ENCODE data around the gene COPS9. TPM values are rescaled to one million over a fixed set of nuclear protein-coding genes. Genes with fewer than 3 reads are reported as not detected.

The COPS9 gene
- total RNA-seq, 1 experiment from 2014 or later = 134 TPM

DNA sequence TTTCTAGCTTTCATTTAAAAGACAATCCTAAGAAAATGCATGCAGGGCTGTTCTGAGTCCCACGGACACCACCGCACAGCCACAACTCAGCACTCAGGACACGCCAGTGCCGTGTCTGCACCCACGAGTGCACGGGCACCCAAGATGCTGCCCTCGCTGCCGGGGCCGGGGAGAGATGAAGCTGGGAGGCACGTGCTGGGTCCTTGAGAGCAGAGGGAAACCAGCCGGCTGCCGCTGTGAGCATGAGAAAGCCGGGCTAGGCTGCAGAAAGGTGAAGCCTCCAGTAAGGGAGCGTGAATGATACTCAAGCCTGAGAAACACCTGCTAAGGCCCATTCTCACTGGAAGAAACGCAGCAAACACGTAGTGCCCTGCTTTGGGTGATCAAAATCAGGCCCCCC, 4.8 kb downstream of the COPS9 start:
- H3K27me3 ChIP-seq (ENCODE audit: control insufficient read depth, insufficient read depth, low read length) = no peaks in the 10 kb centered on the region
- DNase-seq (ENCODE audit: low read depth, low spot score) = no peak
- BruUV-seq (replicated peaks) = no TSS peak
- H3K4me1 ChIP-seq (ENCODE audit: control insufficient read depth, insufficient read depth, low read length) = peaks cover 8% of the 10 kb centered on the region
- no peak overlapping the region for H3K4me3 ChIP-seq (ENCODE audit: low read depth in 2 of 2, low read length in 2 of 2)
- CTCF ChIA-PET = interaction anchor here (0.5 kb wide), 1 partner anchor 11 kb away, joined by 3 read pairs; no protein-coding TSS in a partner anchor
- H3K36me3 ChIP-seq (ENCODE audit: control insufficient read depth, insufficient read depth, low read length) = peaks cover 10% of the 10 kb centered on the region
- TF ChIP-seq TCF7L2 (IDR thresholded peaks at IDR 0.05; ENCODE audit: low read depth, low read length) (no peak), SIN3A (IDR thresholded peaks at IDR 0.05; ENCODE audit: borderline replicate concordance, insufficient read depth, low read depth, low read length) (no peak), CTCF (IDR thresholded peaks at IDR 0.05) (no peak), POLR2AphosphoS5 (IDR thresholded peaks at IDR 0.05; ENCODE audit: low read depth, low read length) (no peak)
- TF ChIP-seq, protein P1, sequence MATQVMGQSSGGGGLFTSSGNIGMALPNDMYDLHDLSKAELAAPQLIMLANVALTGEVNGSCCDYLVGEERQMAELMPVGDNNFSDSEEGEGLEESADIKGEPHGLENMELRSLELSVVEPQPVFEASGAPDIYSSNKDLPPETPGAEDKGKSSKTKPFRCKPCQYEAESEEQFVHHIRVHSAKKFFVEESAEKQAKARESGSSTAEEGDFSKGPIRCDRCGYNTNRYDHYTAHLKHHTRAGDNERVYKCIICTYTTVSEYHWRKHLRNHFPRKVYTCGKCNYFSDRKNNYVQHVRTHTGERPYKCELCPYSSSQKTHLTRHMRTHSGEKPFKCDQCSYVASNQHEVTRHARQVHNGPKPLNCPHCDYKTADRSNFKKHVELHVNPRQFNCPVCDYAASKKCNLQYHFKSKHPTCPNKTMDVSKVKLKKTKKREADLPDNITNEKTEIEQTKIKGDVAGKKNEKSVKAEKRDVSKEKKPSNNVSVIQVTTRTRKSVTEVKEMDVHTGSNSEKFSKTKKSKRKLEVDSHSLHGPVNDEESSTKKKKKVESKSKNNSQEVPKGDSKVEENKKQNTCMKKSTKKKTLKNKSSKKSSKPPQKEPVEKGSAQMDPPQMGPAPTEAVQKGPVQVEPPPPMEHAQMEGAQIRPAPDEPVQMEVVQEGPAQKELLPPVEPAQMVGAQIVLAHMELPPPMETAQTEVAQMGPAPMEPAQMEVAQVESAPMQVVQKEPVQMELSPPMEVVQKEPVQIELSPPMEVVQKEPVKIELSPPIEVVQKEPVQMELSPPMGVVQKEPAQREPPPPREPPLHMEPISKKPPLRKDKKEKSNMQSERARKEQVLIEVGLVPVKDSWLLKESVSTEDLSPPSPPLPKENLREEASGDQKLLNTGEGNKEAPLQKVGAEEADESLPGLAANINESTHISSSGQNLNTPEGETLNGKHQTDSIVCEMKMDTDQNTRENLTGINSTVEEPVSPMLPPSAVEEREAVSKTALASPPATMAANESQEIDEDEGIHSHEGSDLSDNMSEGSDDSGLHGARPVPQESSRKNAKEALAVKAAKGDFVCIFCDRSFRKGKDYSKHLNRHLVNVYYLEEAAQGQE (IDR thresholded peaks at IDR 0.05; ENCODE audit: insufficient read depth in 1 of 2, low read depth in 2 of 2, low read length in 1 of 2) = no peak
- in situ Hi-C loops (cut with HindIII; ENCODE audit: low pct_unique_long_range_greater_than_20kb, low sequenced_read_pairs) = no loop called here
- ATAC-seq = no peak
- H3K9me3 ChIP-seq (ENCODE audit: control insufficient read depth, insufficient read depth, low read depth, low read length) = no peaks in the 10 kb centered on the region
- POLR2A ChIA-PET = no interaction called here
- no peak overlapping the region for H3K27ac ChIP-seq (ENCODE audit: low read length)
- intact Hi-C loops (cut with micrococcal nuclease; ENCODE audit: unreplicated experiment) = no loop called here

- no peak for ATAC-seq
- CTCF ChIA-PET = no interaction called here
- Histone ChIP-seq H3K27ac (ENCODE audit: low read length) (no peak overlapping the region), H3K36me3 (ENCODE audit: control insufficient read depth, insufficient read depth, low read length) (peaks cover 8% of the 10 kb centered on the region), H3K27me3 (ENCODE audit: control insufficient read depth, insufficient read depth, low read length) (no peaks in the 10 kb centered on the region), H3K9me3 (ENCODE audit: control insufficient read depth, insufficient read depth, low read depth, low read length) (no peaks in the 10 kb centered on the region), H3K4me3 (ENCODE audit: low read depth in 2 of 2, low read length in 2 of 2) (no peak overlapping the region), H3K4me1 (ENCODE audit: control insufficient read depth, insufficient read depth, low read length) (peaks cover 8% of the 10 kb centered on the region)
- no peak for DNase-seq (ENCODE audit: low read depth, low spot score)
- BruUV-seq (replicated peaks) = no TSS peak
- in situ Hi-C loops (cut with HindIII; ENCODE audit: low pct_unique_long_range_greater_than_20kb, low sequenced_read_pairs) (no loop called here), intact Hi-C loops (cut with micrococcal nuclease; ENCODE audit: unreplicated experiment) (no loop called here)
- TF ChIP-seq POLR2AphosphoS5 (IDR thresholded peaks at IDR 0.05; ENCODE audit: low read depth, low read length) (no peak), CTCF (IDR thresholded peaks at IDR 0.05) (no peak), SIN3A (IDR thresholded peaks at IDR 0.05; ENCODE audit: borderline replicate concordance, insufficient read depth, low read depth, low read length) (no peak), TCF7L2 (IDR thresholded peaks at IDR 0.05; ENCODE audit: low read depth, low read length) (no peak)
- TF ChIP-seq, protein P1 (IDR thresholded peaks at IDR 0.05; ENCODE audit: insufficient read depth in 1 of 2, low read depth in 2 of 2, low read length in 1 of 2) = no peak
- POLR2A ChIA-PET = no interaction called here
These were observed 5.5 kb downstream of the COPS9 start for GRCh38 chr2:240130393-240131195.
